ENCODE results near the gene NOS3. TPM values are rescaled to one million over a fixed set of nuclear protein-coding genes. Genes with fewer than 3 reads are reported as not detected.

The NOS3 gene
- total and polyA plus RNA-seq, 2 of the 13 experiments (the other 11 are each of a cell fraction or from before 2014, with no cell fraction given): 3.7 to 7.5 TPM

- TF ChIP-seq ZHX1 (CRISPR knock-in tag; IDR thresholded peaks at IDR 0.05; ENCODE audit: low read depth): 0 out of 2 replicates have a peak, but pooled peaks have one; percentile 35
- TF ChIP-seq ZNF589 (CRISPR knock-in tag; conservative IDR thresholded peaks at IDR 0.05): 0 out of 2 replicates have a peak, but pooled peaks have one; percentile 7
These were observed 68.1 kb downstream of the NOS3 start (continued) for GRCh38 chr7:151058781-151059366.

DNA sequence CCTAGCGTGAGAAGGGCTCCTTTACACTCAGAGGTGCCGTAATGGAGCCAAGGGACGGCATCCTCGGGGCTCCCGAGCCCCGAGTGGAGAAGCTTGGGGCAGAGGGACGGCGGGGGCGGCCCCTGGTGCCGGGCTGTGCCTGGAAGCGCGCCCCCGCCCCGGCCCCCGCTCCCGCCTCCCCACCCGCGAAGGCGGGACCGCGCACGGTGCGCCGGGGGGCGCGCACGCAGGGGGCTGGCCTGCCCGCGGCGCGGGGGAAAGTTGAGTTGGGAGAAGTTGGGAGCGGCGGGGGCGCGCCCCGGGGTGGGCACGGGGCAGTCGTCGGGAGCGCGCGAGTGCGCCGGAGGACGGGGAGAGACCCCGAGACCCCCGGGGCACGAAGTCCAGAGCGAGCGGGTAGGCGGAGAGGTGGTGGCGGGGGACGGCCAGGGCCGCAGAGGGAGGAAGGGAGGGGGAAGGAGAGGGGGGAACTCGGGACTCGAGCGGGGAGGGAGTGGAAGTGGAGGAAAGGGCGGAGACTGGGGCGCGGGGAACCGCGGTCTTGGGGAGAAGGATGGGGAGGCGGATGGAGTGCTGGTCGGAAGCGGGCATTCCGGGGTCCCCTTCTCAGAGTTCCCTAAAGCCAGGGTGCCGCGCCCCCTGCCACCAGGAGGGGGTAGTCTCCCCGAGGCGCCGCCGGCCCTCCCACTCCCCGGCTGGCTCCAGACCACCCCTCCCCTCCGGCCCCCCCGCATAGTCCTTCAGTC is 68.7 kb downstream of the NOS3 start, which contains the start of gene SLC4A2:
SLC4A2 (plus strand) TSS at position 223 of the 746 bp plus-strand sequence. CDS start 2,399 bp downstream, outside the sequence.
- FAIRE-seq (no peak), DNase-seq (ENCODE audit: low spot score) (peak; percentile 50), ATAC-seq (0 out of 3 replicates have a peak, but pooled peaks have one; percentile 2)
- Histone ChIP-seq H3K36me3 (replicated peaks in 1 of 2; ENCODE audit: control insufficient read depth in 1 of 2, insufficient read depth in 2 of 2, low read length in 2 of 2) (peaks cover 0 to 3% of the 10 kb centered on the region in 2 experiments; a peak in 1 of 5 replicates), H3K27ac (ENCODE audit: extremely low read length, insufficient read depth, low read length) (peak within 1 kb of the TSS; percentile 86), H3K9me3 (ENCODE audit: low read length) (no peaks in the 10 kb centered on the region), H3K79me2 (ENCODE audit: insufficient read depth, low read length) (peaks cover 16% of the 10 kb centered on the region), H3K27me3 (ENCODE audit: control insufficient read depth in 1 of 2, insufficient read depth in 2 of 2, low read length in 2 of 2) (no peaks in the 10 kb centered on the region; a peak in 1 of 5 replicates), H3K4me2 (ENCODE audit: low read depth, low read length) (peak within 1 kb of the TSS; percentile 98), H2AFZ (ENCODE audit: low read length) (no peak within 1 kb of the TSS), H3K9ac (ENCODE audit: insufficient read depth, low read depth, low read length) (peak within 1 kb of the TSS; percentile 87), H3K4me3 (replicated peaks in 1 of 3; ENCODE audit: insufficient read depth in 1 of 3, low read depth in 2 of 3, low read length in 3 of 3) (peak within 1 kb of the TSS; percentile 69 to 92 (median 90)), H4K20me1 (ENCODE audit: insufficient read depth, low read length) (peaks cover 4% of the 10 kb centered on the region; the same call in 1 of the 2 replicates), H3K4me1 (ENCODE audit: insufficient read depth, low read length) (peaks cover 51% of the 10 kb centered on the region)
- WGBS (ENCODE audit: low lambda C conversion rate): under 1% methylated on average over 33 of the region's 75 CpGs
- in situ Hi-C loops (cut with HindIII; ENCODE audit: extremely low pct_ligation_motif_present, low pct_unique_long_range_greater_than_20kb) (no loop called here), intact Hi-C loops (cut with micrococcal nuclease; ENCODE audit: unreplicated experiment) (loop anchor here (2.0 kb wide), 2 partner anchors 27 to 51 kb away; partner anchors contain the start of gene AGAP3)
- no TSS peak for BruUV-seq (replicated peaks)
- CTCF ChIA-PET (ENCODE audit: low intra/inter-chr PET ratio, low total read pairs): interaction anchor here (0.8 kb wide), 1 partner anchor 51 kb away, joined by 3 read pairs; no protein-coding TSS in a partner anchor
- POLR2A ChIA-PET: interaction anchor here (1.2 to 2.0 kb wide), 5 partner anchors 17 to 26 kb away, joined by 3 to 8 read pairs (median 6); partner anchors contain the start of genes AGAP3, FASTK and TMUB1
- TF ChIP-seq, protein P1, sequence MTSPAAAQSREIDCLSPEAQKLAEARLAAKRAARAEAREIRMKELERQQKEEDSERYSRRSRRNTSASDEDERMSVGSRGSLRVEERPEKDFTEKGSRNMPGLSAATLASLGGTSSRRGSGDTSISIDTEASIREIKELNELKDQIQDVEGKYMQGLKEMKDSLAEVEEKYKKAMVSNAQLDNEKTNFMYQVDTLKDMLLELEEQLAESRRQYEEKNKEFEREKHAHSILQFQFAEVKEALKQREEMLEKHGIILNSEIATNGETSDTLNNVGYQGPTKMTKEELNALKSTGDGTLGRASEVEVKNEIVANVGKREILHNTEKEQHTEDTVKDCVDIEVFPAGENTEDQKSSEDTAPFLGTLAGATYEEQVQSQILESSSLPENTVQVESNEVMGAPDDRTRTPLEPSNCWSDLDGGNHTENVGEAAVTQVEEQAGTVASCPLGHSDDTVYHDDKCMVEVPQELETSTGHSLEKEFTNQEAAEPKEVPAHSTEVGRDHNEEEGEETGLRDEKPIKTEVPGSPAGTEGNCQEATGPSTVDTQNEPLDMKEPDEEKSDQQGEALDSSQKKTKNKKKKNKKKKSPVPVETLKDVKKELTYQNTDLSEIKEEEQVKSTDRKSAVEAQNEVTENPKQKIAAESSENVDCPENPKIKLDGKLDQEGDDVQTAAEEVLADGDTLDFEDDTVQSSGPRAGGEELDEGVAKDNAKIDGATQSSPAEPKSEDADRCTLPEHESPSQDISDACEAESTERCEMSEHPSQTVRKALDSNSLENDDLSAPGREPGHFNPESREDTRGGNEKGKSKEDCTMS (CRISPR knock-in tag; conservative IDR thresholded peaks at IDR 0.05): no peak
- no peak for TF ChIP-seq FOXA1 (IDR thresholded peaks at IDR 0.05)
- no peak for TF ChIP-seq FOXA1 (CRISPR knock-in tag; IDR thresholded peaks at IDR 0.05)
- no peak for TF ChIP-seq ZNF225 (CRISPR knock-in tag; IDR thresholded peaks at IDR 0.05)
- no peak for TF ChIP-seq ZNF574 (CRISPR knock-in tag; IDR thresholded peaks at IDR 0.05)
- TF ChIP-seq, protein P2, sequence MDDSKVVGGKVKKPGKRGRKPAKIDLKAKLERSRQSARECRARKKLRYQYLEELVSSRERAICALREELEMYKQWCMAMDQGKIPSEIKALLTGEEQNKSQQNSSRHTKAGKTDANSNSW (CRISPR knock-in tag; IDR thresholded peaks at IDR 0.05; ENCODE audit: borderline replicate concordance): no peak
- no peak for TF ChIP-seq ATRX (CRISPR knock-in tag; IDR thresholded peaks at IDR 0.05; ENCODE audit: borderline replicate concordance)
- peak; percentile 50; the same call in 1 of the 2 replicates for TF ChIP-seq ZNF605 (CRISPR knock-in tag; IDR thresholded peaks at IDR 0.05)
- peak; percentile 35; the same call in 1 of the 2 replicates for TF ChIP-seq ZFX (CRISPR knock-in tag; IDR thresholded peaks at IDR 0.05; ENCODE audit: low read depth)
- TF ChIP-seq TCF7L2 (IDR thresholded peaks at IDR 0.05; ENCODE audit: low read depth, low read length): no peak
- no peak for TF ChIP-seq ZNF589 (CRISPR knock-in tag; conservative IDR thresholded peaks at IDR 0.05)
